Nephron progenitor cell (in vitro differentiated cells): ENCODE data around the gene LMF1.
A peak's percentile ranks its signal among the peaks of the same experiment; 100 is the strongest.

Experiments
- DNase-seq: peaks from one replicate; pipeline ENCODE4 v3.0.0; 2021
- H3K27ac Mint-ChIP-seq: 2 replicates; pipeline ENCODE4 v1.8.0; 2021; ENCODE audit warnings: mild to moderate bottlenecking, moderate library complexity, mixed read lengths
- H3K27me3 Mint-ChIP-seq: 2 replicates; pipeline ENCODE4 v1.8.0; 2021; ENCODE audit warnings: mild to moderate bottlenecking, low read depth, mixed read lengths; ENCODE audit not compliant: poor library complexity
- H3K36me3 Mint-ChIP-seq: 2 replicates; pipeline ENCODE4 v1.8.0; 2021; ENCODE audit warnings: low read depth, mixed read lengths
- H3K4me1 Mint-ChIP-seq: 2 replicates; pipeline ENCODE4 v1.8.0; 2021; ENCODE audit warnings: mixed read lengths
- H3K4me3 Mint-ChIP-seq: 2 replicates; pipeline ENCODE4 v1.8.0; 2021; ENCODE audit warnings: mild to moderate bottlenecking, moderate library complexity, mixed read lengths
- H3K9me3 Mint-ChIP-seq: 2 replicates; pipeline ENCODE4 v1.8.0; 2021; ENCODE audit warnings: mild to moderate bottlenecking, moderate library complexity, mixed read lengths
- TF ChIP-seq, protein P1 (sequence below): fragments of 200-600 bp; sonication (generic); IDR thresholded peaks from 2 replicates; pipeline ENCODE4 v1.5.0; 2021; ENCODE audit warnings: antibody characterized with exemption

The LMF1 gene

GRCh38 chr16:896261-897199 lies 74.3 kb downstream of the LMF1 start:
- DNase-seq = no peak
- Mint-ChIP-seq H3K9me3 (no peaks in the 10 kb centered on the region), H3K4me1 (peaks cover 55% of the 10 kb centered on the region), H3K36me3 (peaks cover 4% of the 10 kb centered on the region), H3K4me3 (no peak overlapping the region), H3K27ac (no peak overlapping the region), H3K27me3 (peaks cover 9% of the 10 kb centered on the region)
- TF ChIP-seq, protein P1, sequence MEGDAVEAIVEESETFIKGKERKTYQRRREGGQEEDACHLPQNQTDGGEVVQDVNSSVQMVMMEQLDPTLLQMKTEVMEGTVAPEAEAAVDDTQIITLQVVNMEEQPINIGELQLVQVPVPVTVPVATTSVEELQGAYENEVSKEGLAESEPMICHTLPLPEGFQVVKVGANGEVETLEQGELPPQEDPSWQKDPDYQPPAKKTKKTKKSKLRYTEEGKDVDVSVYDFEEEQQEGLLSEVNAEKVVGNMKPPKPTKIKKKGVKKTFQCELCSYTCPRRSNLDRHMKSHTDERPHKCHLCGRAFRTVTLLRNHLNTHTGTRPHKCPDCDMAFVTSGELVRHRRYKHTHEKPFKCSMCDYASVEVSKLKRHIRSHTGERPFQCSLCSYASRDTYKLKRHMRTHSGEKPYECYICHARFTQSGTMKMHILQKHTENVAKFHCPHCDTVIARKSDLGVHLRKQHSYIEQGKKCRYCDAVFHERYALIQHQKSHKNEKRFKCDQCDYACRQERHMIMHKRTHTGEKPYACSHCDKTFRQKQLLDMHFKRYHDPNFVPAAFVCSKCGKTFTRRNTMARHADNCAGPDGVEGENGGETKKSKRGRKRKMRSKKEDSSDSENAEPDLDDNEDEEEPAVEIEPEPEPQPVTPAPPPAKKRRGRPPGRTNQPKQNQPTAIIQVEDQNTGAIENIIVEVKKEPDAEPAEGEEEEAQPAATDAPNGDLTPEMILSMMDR = no peak

DNA sequence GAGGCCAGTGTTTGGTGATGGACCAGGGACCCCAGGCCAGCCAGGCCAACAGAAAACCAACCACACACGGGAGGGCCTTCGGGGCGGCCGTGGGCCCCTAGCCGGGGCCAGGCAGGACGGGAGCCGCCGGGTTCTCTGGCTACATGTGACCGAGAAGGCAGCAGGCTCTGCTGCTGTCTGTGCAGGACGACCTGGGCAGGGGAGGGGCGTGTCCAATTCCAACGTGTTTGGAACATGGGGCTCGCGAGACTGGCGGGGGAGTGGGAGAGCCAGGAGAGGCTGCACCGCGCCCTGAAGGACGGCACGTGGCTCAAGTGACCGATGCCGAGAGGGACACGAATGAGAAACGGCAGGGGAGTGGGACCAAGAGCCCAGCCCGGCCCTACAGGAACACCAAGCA lies 75.4 kb downstream of the LMF1 start:
- TF ChIP-seq, protein P1 = no peak

GRCh38 chr16:894841-895240 lies 75.9 kb downstream of the LMF1 start:
- no peak for DNase-seq
- H3K27me3 Mint-ChIP-seq = peaks cover 7% of the 10 kb centered on the region
- no peaks in the 10 kb centered on the region for H3K9me3 Mint-ChIP-seq
- H3K36me3 Mint-ChIP-seq = peaks cover 4% of the 10 kb centered on the region
- no peak overlapping the region for H3K4me3 Mint-ChIP-seq
- H3K27ac Mint-ChIP-seq = no peak overlapping the region
- TF ChIP-seq, protein P1 = no peak
- peaks cover 49% of the 10 kb centered on the region for H3K4me1 Mint-ChIP-seq

More for the DNA sequence above, 75.4 kb downstream of the LMF1 start:
- DNase-seq = no peak
- Mint-ChIP-seq H3K27me3 (peaks cover 7% of the 10 kb centered on the region), H3K36me3 (peaks cover 4% of the 10 kb centered on the region), H3K4me1 (peaks cover 49% of the 10 kb centered on the region), H3K4me3 (no peak overlapping the region), H3K27ac (no peak overlapping the region), H3K9me3 (no peaks in the 10 kb centered on the region)

- H3K36me3 Mint-ChIP-seq = peaks cover 4% of the 10 kb centered on the region
- H3K9me3 Mint-ChIP-seq = no peaks in the 10 kb centered on the region
- DNase-seq = no peak
- peaks cover 4% of the 10 kb centered on the region for H3K27me3 Mint-ChIP-seq
- TF ChIP-seq, protein P1 = no peak
- no peak overlapping the region for H3K27ac Mint-ChIP-seq
- H3K4me1 Mint-ChIP-seq = peaks cover 48% of the 10 kb centered on the region
- no peak overlapping the region for H3K4me3 Mint-ChIP-seq
These were observed 76.6 kb downstream of the LMF1 start for GRCh38 chr16:894136-894535.

GRCh38 chr16:893360-893759 lies 77.4 kb downstream of the LMF1 start:
- Mint-ChIP-seq H3K4me3 (no peak overlapping the region), H3K27ac (peak overlapping the region; percentile 21), H3K4me1 (peaks cover 46% of the 10 kb centered on the region), H3K9me3 (no peaks in the 10 kb centered on the region), H3K27me3 (no peaks in the 10 kb centered on the region), H3K36me3 (peaks cover 4% of the 10 kb centered on the region)
- no peak for DNase-seq
- TF ChIP-seq, protein P1 = no peak
